Endothelial cell of umbilical vein (primary cell): Measurements from ENCODE around the gene NCOA3.

Experiments
- CTCF ChIP-seq, 2 donors: IDR thresholded peaks; 1 replicate in 1 of 2; 2 replicates in 1 of 2; pipeline ENCODE4 v1.5.1; 2011; ENCODE audit warnings: low read length in 2 of 2, mild to moderate bottlenecking in 2 of 2, moderate library complexity in 2 of 2, control low read depth in 1 of 2, inconsistent platforms in 1 of 2, low read depth in 1 of 2; ENCODE audit not compliant: insufficient read depth in 1 of 2; ENCODE audit errors: extremely low read depth in 1 of 2
- EZH2 ChIP-seq: IDR thresholded peaks from 2 replicates; pipeline ENCODE4 v1.6.1; 2012; ENCODE audit warnings: borderline replicate concordance, low read depth, mild to moderate bottlenecking, moderate library complexity, low read length, inconsistent platforms; ENCODE audit not compliant: severe bottlenecking
- FOS ChIP-seq: IDR thresholded peaks from 2 replicates; pipeline ENCODE4 v1.6.1; 2011; ENCODE audit warnings: mild to moderate bottlenecking, low read length, moderate library complexity, borderline replicate concordance; ENCODE audit not compliant: insufficient read depth
- JUN ChIP-seq: IDR thresholded peaks from 2 replicates; pipeline ENCODE4 v1.6.1; 2011; ENCODE audit warnings: borderline replicate concordance, low read depth; ENCODE audit not compliant: insufficient read length, insufficient read depth
- MAX ChIP-seq: IDR thresholded peaks from 2 replicates; pipeline ENCODE4 v1.6.1; 2011; ENCODE audit not compliant: insufficient read depth, insufficient read length
- MYC ChIP-seq: IDR thresholded peaks from one replicate; pipeline ENCODE4 v1.6.1; 2011; ENCODE audit warnings: mild to moderate bottlenecking, low read depth, low read length
- POLR2A ChIP-seq: IDR thresholded peaks from 2 replicates; pipeline ENCODE4 v1.6.1; 2012; ENCODE audit warnings: low read depth, mild to moderate bottlenecking, control low read depth, low read length
- POLR2AphosphoS5 ChIP-seq: IDR thresholded peaks from 2 replicates; pipeline ENCODE4 v1.6.1; 2012; ENCODE audit warnings: low read depth, mild to moderate bottlenecking, control low read depth, low read length, moderate library complexity; ENCODE audit not compliant: insufficient read depth

GRCh38 chr20:47509104-47509661, 7.5 kb downstream of the NCOA3 start:
- TF ChIP-seq CTCF (IDR thresholded peaks at IDR 0.05; ENCODE audit: extremely low read depth in 1 of 2, insufficient read depth in 1 of 2, low read depth in 1 of 2, low read length in 2 of 2), result no peak
- no peak for TF ChIP-seq POLR2A
- TF ChIP-seq JUN, result no peak
- TF ChIP-seq EZH2, result no peak
- no peak for TF ChIP-seq POLR2AphosphoS5
- TF ChIP-seq MAX, result no peak
- TF ChIP-seq FOS, result no peak
- TF ChIP-seq MYC, result no peak
